Measurements from ENCODE around the gene MIB1.

- TF ChIP-seq ZC3H10 (CRISPR knock-in tag; IDR thresholded peaks at IDR 0.05): no peak
- no peak for TF ChIP-seq GLIS3 (CRISPR knock-in tag; IDR thresholded peaks at IDR 0.05)
- TF ChIP-seq, protein P1, sequence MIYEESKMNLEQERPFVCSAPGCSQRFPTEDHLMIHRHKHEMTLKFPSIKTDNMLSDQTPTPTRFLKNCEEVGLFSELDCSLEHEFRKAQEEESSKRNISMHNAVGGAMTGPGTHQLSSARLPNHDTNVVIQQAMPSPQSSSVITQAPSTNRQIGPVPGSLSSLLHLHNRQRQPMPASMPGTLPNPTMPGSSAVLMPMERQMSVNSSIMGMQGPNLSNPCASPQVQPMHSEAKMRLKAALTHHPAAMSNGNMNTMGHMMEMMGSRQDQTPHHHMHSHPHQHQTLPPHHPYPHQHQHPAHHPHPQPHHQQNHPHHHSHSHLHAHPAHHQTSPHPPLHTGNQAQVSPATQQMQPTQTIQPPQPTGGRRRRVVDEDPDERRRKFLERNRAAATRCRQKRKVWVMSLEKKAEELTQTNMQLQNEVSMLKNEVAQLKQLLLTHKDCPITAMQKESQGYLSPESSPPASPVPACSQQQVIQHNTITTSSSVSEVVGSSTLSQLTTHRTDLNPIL (CRISPR knock-in tag; IDR thresholded peaks at IDR 0.05; ENCODE audit: low read depth): no peak
- TF ChIP-seq ZFP30 (CRISPR knock-in tag; IDR thresholded peaks at IDR 0.05): no peak
- no peak for TF ChIP-seq ZFP3 (CRISPR knock-in tag; IDR thresholded peaks at IDR 0.05)
- TF ChIP-seq CSRNP3 (CRISPR knock-in tag; IDR thresholded peaks at IDR 0.05): no peak
- TF ChIP-seq ARNTL (CRISPR knock-in tag; IDR thresholded peaks at IDR 0.05; ENCODE audit: borderline replicate concordance, low read depth): no peak
Observed at GRCh38 chr18:21763846-21764646, 23.5 kb downstream of the MIB1 start.

All from SK-N-SH treated with all-trans-retinoic acid at 6 μM for 48 hours (cell line).